OCI-M2 (cell line): ENCODE measurements around the gene POT1.

Experiments used
- DNase-seq: peaks from one replicate; lab custom pipeline; 2025; ENCODE audit not compliant: unreplicated experiment; lab: John Stamatoyannopoulos, UW

POT1 gene

DNA sequence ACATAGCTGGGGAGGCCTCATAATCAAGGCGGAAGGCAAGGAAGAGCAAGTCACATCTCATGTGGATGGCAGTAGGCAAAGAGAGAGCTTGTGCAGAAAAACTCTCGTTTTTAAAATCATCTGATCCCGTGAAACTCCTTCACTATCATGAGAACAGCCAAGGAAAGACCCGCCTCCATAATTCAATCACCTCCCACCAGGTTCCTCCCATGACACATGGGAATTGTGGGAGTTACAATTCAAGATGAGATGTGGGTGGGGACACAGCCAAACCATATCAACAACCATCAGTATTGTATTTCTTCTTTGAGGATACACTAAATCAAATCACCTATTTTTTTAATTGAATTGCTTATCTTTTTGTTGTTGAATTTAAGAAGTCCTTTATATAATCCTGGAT, 16.7 kb downstream of the POT1 start:
- no peak for DNase-seq

DNA sequence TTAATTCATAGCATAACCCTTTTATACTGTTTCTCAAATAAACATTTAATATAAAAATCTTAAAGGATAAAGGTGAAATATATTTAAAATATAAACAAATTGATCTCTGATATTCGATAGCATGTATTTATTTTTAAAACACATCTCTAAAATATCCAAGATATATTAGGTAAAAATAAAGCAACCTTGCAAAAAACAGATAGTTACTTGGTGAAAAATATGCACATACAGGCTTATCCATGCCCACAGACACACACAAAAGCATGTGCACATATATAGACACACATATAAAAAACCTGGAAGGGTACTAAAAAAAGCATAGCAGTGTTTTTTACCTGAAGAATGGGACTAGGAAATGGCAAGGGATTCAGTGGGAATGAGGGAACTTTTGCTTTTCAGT, 19.8 kb downstream of the POT1 start:
- DNase-seq, result no peak

DNA sequence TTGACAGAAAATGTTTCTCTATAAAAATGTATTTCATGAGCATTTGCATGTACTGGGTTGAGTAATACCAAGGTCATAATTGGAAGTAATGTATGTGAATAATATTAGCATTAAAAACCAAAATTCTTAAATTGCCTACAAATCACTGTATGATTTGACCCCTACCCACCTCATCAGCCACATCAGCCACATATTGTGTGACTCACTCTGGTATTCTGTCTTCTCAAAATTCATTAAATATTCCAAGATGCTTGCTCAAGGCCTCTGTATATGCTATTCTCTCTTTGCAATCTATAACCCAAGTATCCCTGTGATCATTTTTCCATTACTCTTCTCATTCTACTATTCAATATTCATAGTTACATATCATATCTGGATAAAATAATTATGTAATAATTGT, 21.4 kb downstream of the POT1 start:
- DNase-seq, result no peak

DNA sequence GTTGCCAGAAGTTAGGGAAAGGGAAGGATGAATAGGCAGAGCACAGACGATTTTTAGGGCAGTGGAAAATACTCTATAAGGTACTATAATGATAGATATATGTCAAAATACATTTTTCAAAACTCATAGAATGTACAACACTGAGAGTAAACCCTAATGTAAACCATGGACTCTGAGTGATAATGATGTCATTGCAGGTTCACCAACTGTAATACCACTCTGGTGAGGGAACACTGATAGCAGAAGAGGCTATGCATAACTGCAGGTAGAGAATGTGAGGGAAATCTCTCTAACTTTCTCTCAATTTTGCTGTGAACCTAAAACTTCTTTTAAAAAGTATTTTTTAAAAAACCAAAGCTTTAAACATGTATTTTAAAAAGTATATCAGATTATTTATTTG, 22.1 kb downstream of the POT1 start:
- no peak for DNase-seq

- DNase-seq, result no peak
Measured at GRCh38 chr7:124898531-124898930, 31.1 kb downstream of the POT1 start.

GRCh38 chr7:124896001-124896400, 33.6 kb downstream of the POT1 start:
- DNase-seq, result no peak

DNA sequence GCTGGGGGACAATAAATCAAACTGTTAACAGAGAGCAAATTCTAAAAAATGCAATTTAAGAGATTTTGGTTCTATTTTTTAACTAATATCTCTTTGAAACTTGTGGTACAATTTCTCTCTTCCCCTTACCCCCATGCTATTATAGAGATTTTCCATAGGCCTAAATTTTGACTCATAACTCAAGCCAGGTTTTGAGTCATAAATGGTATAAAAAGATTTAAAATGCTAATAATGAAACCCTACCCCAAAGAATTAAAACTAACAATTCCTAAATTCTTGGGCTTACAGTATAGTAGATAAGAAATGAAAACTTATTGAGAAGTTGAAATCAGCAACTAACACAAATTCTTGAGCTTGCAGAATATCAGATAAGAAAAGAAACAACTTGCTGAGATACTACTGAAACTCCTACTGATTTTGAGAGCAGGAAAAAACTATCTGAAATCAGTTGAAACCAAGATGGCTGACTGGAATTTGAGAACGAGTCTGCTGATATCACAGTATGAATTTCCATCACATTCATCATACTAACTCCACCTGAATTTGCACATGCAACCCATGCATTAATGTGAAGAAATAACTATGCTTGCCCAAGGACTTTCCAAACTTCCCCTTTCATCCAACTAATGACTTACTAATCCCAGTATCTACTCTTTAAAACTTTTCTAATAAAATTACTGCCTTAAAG, 36.3 kb downstream of the POT1 start:
- no peak for DNase-seq

DNA sequence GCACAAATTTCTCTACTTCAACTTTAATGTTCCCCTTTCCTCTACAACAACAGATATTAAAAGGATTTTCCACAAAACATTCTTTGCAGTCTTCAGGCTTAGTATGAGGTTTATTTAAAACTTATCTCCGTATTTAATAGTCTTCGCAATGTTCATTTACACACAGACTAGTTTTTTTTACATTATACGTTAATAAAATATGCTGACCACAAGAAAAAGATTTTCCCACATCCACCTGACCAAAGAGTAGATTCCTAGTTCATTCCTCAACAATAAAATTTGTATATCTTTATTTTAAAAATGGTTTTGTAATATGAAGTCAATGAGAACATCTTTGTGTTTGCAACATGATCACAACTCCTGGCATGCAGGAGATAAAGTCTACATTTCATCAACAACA, 42.4 kb downstream of the POT1 start:
- DNase-seq, result no peak

GRCh38 chr7:124881981-124882380, 47.6 kb downstream of the POT1 start:
- DNase-seq, result no peak

GRCh38 chr7:124879771-124880170, 49.9 kb downstream of the POT1 start:
- no peak for DNase-seq

GRCh38 chr7:124879103-124879502, 50.5 kb downstream of the POT1 start:
- no peak for DNase-seq

DNA sequence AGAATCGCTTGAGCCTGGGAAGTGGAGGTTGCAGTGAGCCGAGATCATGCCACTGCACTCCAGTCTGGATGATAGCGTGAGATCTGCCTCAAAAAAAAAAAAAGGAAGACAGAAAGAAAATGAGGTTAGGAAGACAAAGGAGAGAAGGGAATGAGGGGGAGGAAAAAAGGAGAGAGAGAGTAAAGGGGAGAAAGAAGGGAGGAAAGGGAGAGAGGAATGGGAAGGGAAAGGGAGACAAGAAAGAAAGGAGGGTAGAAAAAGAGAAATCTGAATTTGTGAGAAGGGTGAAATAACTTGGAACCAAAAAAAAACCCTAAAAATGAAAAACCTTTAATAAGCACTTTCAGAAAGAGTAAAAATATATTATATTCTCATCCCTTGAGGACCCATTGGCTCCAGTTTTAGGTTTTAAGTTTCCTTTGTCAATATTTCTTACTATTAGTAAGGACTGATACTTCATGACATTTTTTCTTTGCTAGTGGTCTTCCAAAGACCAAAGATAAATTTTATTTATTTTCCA, 54.9 kb downstream of the POT1 start:
- no peak for DNase-seq

DNA sequence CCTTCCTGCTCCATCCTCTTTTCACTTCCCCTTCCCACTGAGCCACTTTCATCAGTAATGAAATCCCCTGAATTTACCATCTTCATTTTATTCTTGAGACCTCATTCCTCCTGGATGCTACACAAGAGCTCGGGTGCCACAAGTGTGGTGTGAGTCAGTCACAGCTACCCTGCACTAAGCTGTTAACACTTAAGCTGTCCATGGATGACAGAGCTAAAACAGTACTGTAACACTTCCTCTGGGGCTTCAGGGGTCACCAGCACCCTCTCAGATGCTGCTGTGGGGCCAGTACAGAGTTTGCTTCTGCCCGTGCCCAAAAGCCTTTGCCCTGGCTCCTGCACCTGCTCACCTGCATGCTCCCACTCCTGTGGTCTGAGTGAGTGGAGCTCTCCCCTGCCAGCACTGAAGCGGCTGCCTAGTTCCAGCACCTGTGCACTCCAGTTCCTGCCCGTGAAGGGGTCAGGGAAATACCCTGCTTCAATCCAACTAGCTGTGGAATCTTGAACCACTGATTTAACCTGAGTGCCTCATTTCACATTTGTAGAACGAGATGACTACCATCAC, 71.9 kb downstream of the POT1 start:
- DNase-seq, result no peak

DNA sequence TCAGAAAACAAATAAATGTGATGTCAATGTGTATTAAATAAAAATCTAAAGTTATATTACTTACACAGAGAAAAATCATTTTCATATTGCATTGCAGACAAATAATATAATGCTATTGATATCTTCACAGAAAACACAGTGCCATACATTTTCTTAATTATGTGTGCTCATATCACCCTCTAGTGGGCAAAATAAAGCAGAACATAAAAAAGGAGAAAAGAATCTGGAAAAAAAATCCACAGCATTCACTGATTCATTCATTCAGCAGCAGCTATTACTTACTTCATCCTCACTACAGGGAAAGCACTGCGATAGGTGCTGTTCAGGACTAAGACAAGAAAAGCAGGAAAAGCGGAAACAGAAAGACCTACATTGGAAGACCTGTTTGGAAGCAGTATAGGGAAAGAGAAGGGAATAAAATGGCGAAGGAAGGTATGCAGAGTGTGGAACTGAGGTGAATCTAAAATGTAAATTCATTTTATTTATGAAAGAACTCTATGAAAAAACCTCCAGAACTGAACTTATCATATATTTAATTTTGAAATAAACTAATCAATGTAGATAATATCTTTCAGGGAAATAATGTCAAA, 73.2 kb downstream of the POT1 start:
- no peak for DNase-seq

GRCh38 chr7:124843336-124843735, 86.3 kb downstream of the POT1 start:
- DNase-seq, result no peak

DNA sequence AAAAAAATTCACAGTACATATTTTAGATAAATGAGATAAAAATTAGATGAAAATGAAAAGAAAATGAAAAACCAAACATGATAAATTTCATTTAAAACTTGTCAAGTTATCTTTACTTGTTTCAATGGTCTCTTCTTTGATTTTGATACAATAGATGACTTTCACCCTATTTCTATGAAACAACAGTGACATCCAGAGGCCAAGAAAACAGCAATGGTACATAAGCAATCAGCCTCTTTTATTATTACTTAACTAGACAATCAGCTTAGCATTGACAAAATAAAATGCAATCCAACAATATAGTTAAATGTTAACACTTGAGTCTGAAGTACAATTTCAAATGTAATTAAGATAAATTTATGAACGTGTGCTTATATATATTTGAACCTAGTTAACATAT, 89.2 kb downstream of the POT1 start:
- no peak for DNase-seq

DNA sequence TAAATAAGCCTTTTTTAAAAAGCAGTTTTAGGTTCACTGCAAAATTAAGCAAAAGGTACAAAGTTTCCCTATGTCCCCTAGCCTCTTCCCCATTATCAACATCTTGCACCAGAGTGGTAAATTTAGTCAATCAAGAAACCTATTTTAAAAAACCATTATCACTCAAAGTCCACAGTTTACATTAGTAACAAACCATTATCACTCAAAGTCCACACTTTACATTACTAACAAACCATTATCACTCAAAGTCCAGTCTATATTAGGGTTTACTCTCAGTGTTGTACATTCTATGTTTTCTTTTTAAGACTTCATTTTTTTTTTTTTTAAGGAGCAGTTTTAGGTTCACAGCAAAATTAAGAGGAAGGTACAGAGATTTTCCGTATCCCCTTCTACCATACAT, 89.9 kb downstream of the POT1 start:
- DNase-seq, result no peak

DNA sequence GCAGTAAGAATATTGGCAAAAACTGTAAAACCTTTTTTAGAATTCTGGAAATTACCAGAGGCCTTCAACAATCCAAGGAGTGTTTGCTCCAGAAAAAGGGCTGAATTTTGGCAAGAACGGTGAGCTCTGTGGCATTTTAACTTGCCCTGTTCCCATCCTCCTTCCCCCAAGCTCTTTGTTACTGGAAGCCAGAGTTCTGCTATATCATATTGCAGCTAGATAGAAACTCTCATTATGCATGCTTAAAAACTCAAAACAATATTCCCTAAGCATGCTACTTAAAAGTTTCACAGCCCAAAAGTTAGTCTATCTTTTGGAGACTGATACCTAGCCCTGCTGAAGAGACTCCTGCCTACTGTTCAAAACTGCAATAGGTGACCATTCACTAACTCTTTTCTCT, 93.5 kb downstream of the POT1 start:
- no peak for DNase-seq

GRCh38 chr7:124818807-124819206, 110.8 kb downstream of the POT1 start:
- DNase-seq, result no peak

DNA sequence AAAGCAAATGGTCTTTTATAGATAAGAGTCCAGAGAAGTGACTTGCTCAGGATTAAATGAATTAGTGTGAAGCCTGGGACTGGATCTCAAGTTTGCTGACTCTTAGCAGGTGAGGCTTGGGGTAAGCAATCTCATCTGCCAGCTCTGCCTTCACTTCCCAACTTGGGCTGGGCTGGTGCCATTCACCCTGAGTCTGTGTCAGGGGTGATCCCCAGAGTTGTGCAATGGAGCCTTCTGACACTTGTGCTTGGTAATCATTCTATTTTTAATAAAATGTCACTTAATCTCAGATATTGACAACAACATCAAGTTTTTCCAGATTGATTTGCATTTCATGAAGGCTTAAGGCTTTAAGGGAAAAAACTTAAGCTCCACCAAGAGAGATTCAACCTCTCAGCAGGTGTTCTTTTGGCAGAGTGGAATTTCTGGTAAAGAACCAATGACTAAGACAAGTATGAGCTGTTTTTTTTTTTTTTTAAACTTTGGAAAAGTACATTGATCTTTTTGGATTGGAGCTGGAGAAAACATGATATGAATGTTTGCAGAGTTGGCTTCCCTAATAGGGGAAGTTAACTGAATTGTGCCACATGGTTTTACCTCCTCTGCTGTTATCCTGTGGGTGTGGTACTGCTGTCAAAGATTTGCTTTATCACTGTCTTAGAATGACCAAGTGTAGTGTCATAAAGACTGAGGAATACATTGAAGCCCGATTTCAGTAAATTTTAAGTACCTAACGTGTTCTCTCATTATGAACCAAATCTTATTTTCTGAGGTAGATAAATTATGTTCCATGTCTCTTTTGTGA, 115.4 kb downstream of the POT1 start:
- DNase-seq, result no peak

- no peak for DNase-seq
Measured at GRCh38 chr7:124812764-124813163, 116.9 kb downstream of the POT1 start.

- no peak for DNase-seq
Measured at GRCh38 chr7:124811341-124811740, 118.3 kb downstream of the POT1 start.
